ENCODE data around the gene LHPP.

- TF ChIP-seq, protein P1, sequence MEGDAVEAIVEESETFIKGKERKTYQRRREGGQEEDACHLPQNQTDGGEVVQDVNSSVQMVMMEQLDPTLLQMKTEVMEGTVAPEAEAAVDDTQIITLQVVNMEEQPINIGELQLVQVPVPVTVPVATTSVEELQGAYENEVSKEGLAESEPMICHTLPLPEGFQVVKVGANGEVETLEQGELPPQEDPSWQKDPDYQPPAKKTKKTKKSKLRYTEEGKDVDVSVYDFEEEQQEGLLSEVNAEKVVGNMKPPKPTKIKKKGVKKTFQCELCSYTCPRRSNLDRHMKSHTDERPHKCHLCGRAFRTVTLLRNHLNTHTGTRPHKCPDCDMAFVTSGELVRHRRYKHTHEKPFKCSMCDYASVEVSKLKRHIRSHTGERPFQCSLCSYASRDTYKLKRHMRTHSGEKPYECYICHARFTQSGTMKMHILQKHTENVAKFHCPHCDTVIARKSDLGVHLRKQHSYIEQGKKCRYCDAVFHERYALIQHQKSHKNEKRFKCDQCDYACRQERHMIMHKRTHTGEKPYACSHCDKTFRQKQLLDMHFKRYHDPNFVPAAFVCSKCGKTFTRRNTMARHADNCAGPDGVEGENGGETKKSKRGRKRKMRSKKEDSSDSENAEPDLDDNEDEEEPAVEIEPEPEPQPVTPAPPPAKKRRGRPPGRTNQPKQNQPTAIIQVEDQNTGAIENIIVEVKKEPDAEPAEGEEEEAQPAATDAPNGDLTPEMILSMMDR (conservative IDR thresholded peaks at IDR 0.05) = no peak
- no peak for TF ChIP-seq EZH2 (IDR thresholded peaks at IDR 0.05; ENCODE audit: low read depth)
Measured at GRCh38 chr10:124523901-124524300, 62.3 kb downstream of the LHPP start.
